KMS-11 (cell line): ENCODE data around the gene TEX48.

ENCODE experiments used
- H2AFZ ChIP-seq: fragments of 200-600 bp; sonication (generic); 2 replicates; pipeline ENCODE4 v1.6.1; 2016; ENCODE audit warnings: antibody characterized with exemption, mixed run types, low read depth
- H3K27ac ChIP-seq: fragments of 200-600 bp; sonication (generic); 2 replicates; pipeline ENCODE4 v1.6.1; 2016; ENCODE audit warnings: mild to moderate bottlenecking, mixed run types
- H3K27me3 ChIP-seq: fragments of 200-600 bp; sonication (generic); 2 replicates; pipeline ENCODE4 v1.6.1; 2017; ENCODE audit warnings: mild to moderate bottlenecking, low read depth, mixed run types, moderate library complexity; ENCODE audit not compliant: insufficient read depth
- H3K36me3 ChIP-seq: fragments of 200-600 bp; sonication (generic); 2 replicates; pipeline ENCODE4 v1.6.1; 2017; ENCODE audit warnings: mild to moderate bottlenecking, mixed run types; ENCODE audit not compliant: insufficient read depth
- H3K4me1 ChIP-seq: fragments of 200-600 bp; sonication (generic); 2 replicates; pipeline ENCODE4 v1.6.1; 2016; ENCODE audit warnings: mild to moderate bottlenecking, low read depth, mixed run types; ENCODE audit not compliant: poor library complexity, severe bottlenecking
- H3K4me2 ChIP-seq: fragments of 200-600 bp; sonication (generic); 2 replicates; pipeline ENCODE4 v1.7.0; 2016; ENCODE audit warnings: mild to moderate bottlenecking, mixed run types
- H3K4me3 ChIP-seq: fragments of 200-600 bp; sonication (generic); IDR thresholded peaks from 2 replicates; pipeline ENCODE4 v1.6.1; 2017; ENCODE audit warnings: low read depth, low read length, mixed read lengths; ENCODE audit not compliant: insufficient read depth
- H3K79me2 ChIP-seq: fragments of 200-600 bp; sonication (generic); 2 replicates; pipeline ENCODE4 v1.6.1; 2016; ENCODE audit warnings: low read depth, mixed run types; ENCODE audit not compliant: insufficient read depth
- H3K9ac ChIP-seq: fragments of 200-600 bp; sonication (generic); 2 replicates; pipeline ENCODE4 v1.6.1; 2016; ENCODE audit warnings: mild to moderate bottlenecking, mixed run types
- H4K20me1 ChIP-seq: fragments of 200-600 bp; sonication (generic); 2 replicates; pipeline ENCODE4 v1.6.1; 2016; ENCODE audit warnings: mild to moderate bottlenecking, mixed run types; ENCODE audit not compliant: insufficient read depth
- CTCF ChIP-seq: fragments of 200-600 bp; sonication (generic); conservative IDR thresholded peaks from 2 replicates; pipeline ENCODE4 v1.6.1; 2017; ENCODE audit warnings: low read depth, mild to moderate bottlenecking, antibody characterized with exemption, low read length, moderate library complexity, mixed read lengths

The TEX48 gene

GRCh38 chr9:114694146-114694545 lies 12.2 kb upstream of the TEX48 start:
- Histone ChIP-seq H4K20me1 (no peaks in the 10 kb centered on the region), H3K4me2 (peak overlapping the region; percentile 23; the same call in 1 of the 2 replicates), H3K4me3 (no peak overlapping the region), H2AFZ (no peak overlapping the region), H3K4me1 (peaks cover 64% of the 10 kb centered on the region), H3K27ac (no peak overlapping the region), H3K9ac (no peak overlapping the region), H3K27me3 (peaks cover 44% of the 10 kb centered on the region), H3K79me2 (no peaks in the 10 kb centered on the region), H3K36me3 (no peaks in the 10 kb centered on the region)
- TF ChIP-seq CTCF, result no peak

GRCh38 chr9:114693248-114693855 lies 11.4 kb upstream of the TEX48 start:
- Histone ChIP-seq H3K27ac (no peak overlapping the region), H4K20me1 (no peaks in the 10 kb centered on the region), H3K79me2 (no peaks in the 10 kb centered on the region), H3K36me3 (no peaks in the 10 kb centered on the region), H3K27me3 (peaks cover 43% of the 10 kb centered on the region), H2AFZ (no peak overlapping the region), H3K4me3 (no peak overlapping the region), H3K4me1 (peaks cover 64% of the 10 kb centered on the region), H3K4me2 (no peak overlapping the region), H3K9ac (no peak overlapping the region)
- TF ChIP-seq CTCF, result no peak

DNA sequence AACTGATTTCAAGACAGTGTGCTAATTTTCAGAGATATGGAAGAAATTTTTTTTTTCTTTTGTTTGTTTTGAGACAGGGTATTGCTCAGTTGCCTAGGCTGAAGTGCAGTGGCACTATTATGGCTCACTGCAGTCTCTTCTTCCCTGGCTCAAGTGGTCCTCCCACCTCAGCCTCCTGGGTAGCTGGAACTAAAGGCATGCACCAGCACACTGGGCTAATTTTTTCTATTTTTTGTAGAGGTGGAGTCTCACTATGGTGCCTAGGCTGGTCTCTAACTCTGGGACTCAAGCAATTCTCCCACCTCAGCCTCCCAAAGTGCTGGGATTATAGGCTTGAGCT lies 9.9 kb upstream of the TEX48 start:
- Histone ChIP-seq H3K4me3 (no peak overlapping the region), H2AFZ (no peak overlapping the region), H3K9ac (no peak overlapping the region), H3K79me2 (no peaks in the 10 kb centered on the region), H3K4me1 (peaks cover 52% of the 10 kb centered on the region), H3K27ac (no peak overlapping the region), H3K4me2 (peak overlapping the region; percentile 32; the same call in 1 of the 2 replicates), H3K36me3 (no peaks in the 10 kb centered on the region), H3K27me3 (peaks cover 34% of the 10 kb centered on the region), H4K20me1 (no peaks in the 10 kb centered on the region)
- TF ChIP-seq CTCF, result no peak

DNA sequence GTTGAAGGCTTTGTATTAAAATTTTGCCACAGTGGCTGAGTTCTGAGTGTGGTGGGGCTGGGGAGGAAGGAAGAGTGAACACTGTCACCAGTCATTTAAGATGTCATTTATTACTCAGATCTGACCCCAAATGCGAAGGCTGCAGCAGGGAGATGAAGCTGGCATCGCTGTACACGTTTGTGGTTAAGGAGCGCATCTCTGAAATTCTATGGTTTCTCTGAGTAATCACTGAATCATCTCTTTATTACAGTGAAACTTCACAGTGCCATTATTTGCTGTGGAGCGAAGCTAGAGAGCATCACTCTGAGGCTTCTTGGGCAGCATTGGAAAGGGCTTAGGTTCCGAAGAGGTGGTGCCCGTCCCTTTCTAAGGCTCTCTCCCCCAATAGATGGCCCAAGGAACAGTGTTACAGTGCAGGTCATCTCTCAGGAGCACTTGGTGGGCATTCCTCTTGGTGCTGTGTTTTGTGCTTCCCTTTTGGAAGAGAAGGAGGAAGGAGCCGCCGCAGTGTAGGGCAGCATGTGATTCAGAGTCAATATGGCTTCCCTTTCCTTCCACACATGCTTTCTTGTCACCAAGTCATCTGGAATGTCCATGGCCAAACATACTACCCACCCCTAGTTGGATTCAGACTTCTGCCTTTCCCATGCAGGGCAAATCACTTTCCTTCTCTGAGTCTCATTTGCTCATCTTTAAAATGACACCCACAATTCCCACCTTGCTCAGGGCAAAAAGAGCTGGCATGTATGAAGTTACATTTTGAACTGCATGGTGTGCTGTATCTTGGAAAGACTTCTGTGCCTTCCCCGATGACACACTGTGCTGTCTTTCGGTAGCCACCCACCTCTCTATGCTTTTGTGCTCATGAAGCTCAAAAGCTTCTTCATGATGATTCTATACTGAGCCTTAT lies 9.3 kb upstream of the TEX48 start:
- H2AFZ ChIP-seq, result no peak overlapping the region
- H3K4me2 ChIP-seq, result peak overlapping the region; percentile 32
- H3K4me3 ChIP-seq, result no peak overlapping the region
- H3K9ac ChIP-seq, result no peak overlapping the region
- TF ChIP-seq CTCF, result no peak
- H4K20me1 ChIP-seq, result no peaks in the 10 kb centered on the region
- H3K79me2 ChIP-seq, result no peaks in the 10 kb centered on the region
- peaks cover 45% of the 10 kb centered on the region for H3K4me1 ChIP-seq
- H3K27ac ChIP-seq, result no peak overlapping the region
- peaks cover 34% of the 10 kb centered on the region for H3K27me3 ChIP-seq
- H3K36me3 ChIP-seq, result no peaks in the 10 kb centered on the region
